Endothelial cell of umbilical vein (primary cell): Measurements from ENCODE around the gene ZNF664.

Source experiments
- CTCF ChIP-seq, 2 donors: IDR thresholded peaks; 1 replicate in 1 of 2; 2 replicates in 1 of 2; pipeline ENCODE4 v1.5.1; 2011; ENCODE audit warnings: low read length in 2 of 2, mild to moderate bottlenecking in 2 of 2, moderate library complexity in 2 of 2, control low read depth in 1 of 2, inconsistent platforms in 1 of 2, low read depth in 1 of 2; ENCODE audit not compliant: insufficient read depth in 1 of 2; ENCODE audit errors: extremely low read depth in 1 of 2
- POLR2A ChIP-seq: IDR thresholded peaks from 2 replicates; pipeline ENCODE4 v1.6.1; 2012; ENCODE audit warnings: low read depth, mild to moderate bottlenecking, control low read depth, low read length

GRCh38 chr12:123946152-123946515, 26.9 kb upstream of the ZNF664 start:
- TF ChIP-seq POLR2A = no peak
- no peak for TF ChIP-seq CTCF (IDR thresholded peaks at IDR 0.05; ENCODE audit: extremely low read depth in 1 of 2, insufficient read depth in 1 of 2, low read depth in 1 of 2, low read length in 2 of 2)
